CD1c-positive myeloid dendritic cell (primary cell): ENCODE measurements around the gene RHOD.

ENCODE experiments used
- DNase-seq: peaks from one replicate; pipeline ENCODE4 v3.0.0-alpha.2; 2016; ENCODE audit errors: extremely low spot score

RHOD gene

DNA sequence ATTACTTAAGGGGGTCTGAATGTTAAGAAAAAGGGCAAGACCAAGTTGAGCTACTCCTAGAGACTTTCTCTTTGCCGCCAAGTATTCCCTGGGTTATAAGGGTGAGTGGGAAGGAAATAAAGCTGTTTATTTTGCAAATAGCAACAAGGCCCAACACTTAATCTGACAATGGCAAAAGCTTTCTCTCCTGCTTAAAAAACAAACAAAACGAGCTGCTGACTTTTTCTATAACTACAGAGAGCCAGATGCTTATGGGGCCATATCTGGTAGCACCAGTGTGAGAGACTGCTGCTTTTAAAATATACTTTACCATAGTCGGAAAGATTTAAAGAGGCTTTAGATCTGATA is 60.1 kb downstream of the RHOD start:
- DNase-seq: no peak

DNA sequence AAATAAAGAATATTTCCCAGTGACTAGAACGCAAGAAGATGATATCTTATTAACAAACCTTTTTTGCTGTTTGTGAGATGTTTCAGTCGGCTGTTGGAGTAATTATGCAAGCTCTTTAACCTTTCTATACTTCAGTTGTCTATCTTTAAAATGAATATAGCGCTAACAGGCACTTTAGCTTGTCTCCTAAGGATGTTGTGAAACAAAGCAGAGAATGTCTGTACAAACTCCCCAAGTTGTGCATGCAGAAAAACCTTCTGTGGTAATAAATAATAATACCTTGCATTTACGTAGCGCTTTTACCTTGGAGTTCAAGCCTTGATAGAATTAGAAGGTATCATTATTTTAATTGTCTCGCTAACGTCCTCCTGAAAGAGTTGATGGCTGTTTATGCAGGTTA is 60.5 kb downstream of the RHOD start:
- DNase-seq: no peak

- DNase-seq: peak; percentile 44
Observed at GRCh38 chr11:67117672-67118180, 61.1 kb downstream of the RHOD start.

GRCh38 chr11:67118181-67118766 is 61.6 kb downstream of the RHOD start:
- DNase-seq: no peak

DNA sequence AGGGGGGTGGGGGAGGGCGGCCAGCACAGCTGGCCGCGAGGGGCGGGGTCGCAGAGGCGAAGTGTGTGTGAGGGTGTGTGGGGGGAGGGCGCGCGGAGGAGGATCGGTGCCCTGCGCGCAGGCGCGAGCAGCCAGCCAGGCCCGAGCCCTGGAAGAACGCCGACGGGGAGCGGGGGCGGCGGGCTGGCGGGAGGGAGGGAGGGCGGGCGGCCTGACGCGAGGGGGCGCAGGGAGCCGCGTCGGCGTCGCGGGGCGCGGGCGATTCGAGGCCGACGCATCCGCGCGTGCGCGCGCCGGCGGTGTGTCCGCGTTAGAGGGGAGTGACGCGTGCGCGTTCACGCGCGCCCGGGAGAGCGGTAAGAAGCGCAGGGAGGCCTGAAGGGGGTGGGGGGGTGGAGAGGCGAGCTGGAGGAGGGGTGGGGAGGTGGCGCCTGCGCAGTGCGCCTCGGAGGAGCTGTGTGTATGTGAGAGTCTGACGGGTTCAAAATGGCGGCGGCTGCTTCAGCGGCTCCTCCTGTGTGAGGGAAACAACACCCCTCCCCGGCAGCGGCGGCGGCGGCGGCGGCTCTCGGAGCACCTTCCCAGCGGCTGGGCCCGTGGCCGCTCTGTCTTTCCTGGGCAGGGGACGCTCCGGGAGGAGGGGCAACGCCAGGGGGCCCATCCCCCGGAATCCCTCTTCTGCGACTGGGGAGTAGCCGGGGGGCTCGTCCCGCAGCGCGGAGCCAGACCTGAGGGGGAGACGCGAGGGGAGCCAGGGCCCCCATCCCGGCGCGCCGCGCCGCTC is 62.3 kb downstream of the RHOD start, which contains the start of gene KDM2A:
Gene KDM2A (plus strand): TSS at position 463 of the 784 bp plus-strand sequence. CDS start 2,054 bp downstream, outside the sequence.
- DNase-seq: peak; percentile 99

- DNase-seq: peak; percentile 15
Observed at GRCh38 chr11:67119585-67120391, 63.1 kb downstream of the RHOD start.

GRCh38 chr11:67120456-67120855 is 63.8 kb downstream of the RHOD start:
- DNase-seq: no peak

- DNase-seq: peak; percentile 95
Observed at GRCh38 chr11:67120881-67121710, 64.4 kb downstream of the RHOD start.
